H9 (cell line): ENCODE measurements around the gene PABPN1. TPM values are rescaled to one million over a fixed set of nuclear protein-coding genes. Genes with fewer than 3 reads are reported as not detected.

Experiments used
- DNase-seq: peaks from one replicate; pipeline ENCODE4 v3.0.0-alpha.2; 2017
- H2AFZ ChIP-seq: one replicate; pipeline ENCODE4 v1.6.1; 2013; ENCODE audit warnings: mild to moderate bottlenecking, low read length, control low read depth, moderate library complexity
- H2AK5ac ChIP-seq: 2 replicates; pipeline ENCODE4 v1.6.1; 2013; ENCODE audit warnings: low read length, control low read depth, mixed read lengths; ENCODE audit not compliant: insufficient read length
- H2BK120ac ChIP-seq: one replicate; pipeline ENCODE4 v1.6.1; 2013; ENCODE audit warnings: low read depth, mild to moderate bottlenecking, low read length, control low read depth, inconsistent platforms; ENCODE audit not compliant: poor library complexity, severe bottlenecking
- H2BK12ac ChIP-seq: 2 replicates; pipeline ENCODE4 v1.6.1; 2013; ENCODE audit warnings: low read length, control low read depth, mixed read lengths, low read depth; ENCODE audit not compliant: insufficient read length
- H2BK15ac ChIP-seq: 2 replicates; pipeline ENCODE4 v1.6.1; 2013; ENCODE audit warnings: low read depth, low read length, control low read depth
- H2BK20ac ChIP-seq: one replicate; pipeline ENCODE4 v1.6.1; 2013; ENCODE audit warnings: low read depth, mild to moderate bottlenecking, low read length, control low read depth, inconsistent platforms; ENCODE audit not compliant: poor library complexity, severe bottlenecking
- H2BK5ac ChIP-seq: 2 replicates; pipeline ENCODE4 v1.6.1; 2013; ENCODE audit warnings: low read length, control low read depth, mixed read lengths; ENCODE audit not compliant: insufficient read length
- H3K14ac ChIP-seq: 2 replicates; pipeline ENCODE4 v1.6.1; 2013; ENCODE audit warnings: low read length, control low read depth; ENCODE audit not compliant: insufficient read depth
- H3K18ac ChIP-seq: 2 replicates; pipeline ENCODE4 v1.6.1; 2013; ENCODE audit warnings: low read depth, mild to moderate bottlenecking, mixed read lengths, low read length, control low read depth; ENCODE audit not compliant: insufficient read length
- H3K23ac ChIP-seq: 2 replicates; pipeline ENCODE4 v1.6.1; 2013; ENCODE audit warnings: low read length, control low read depth, mixed read lengths, low read depth; ENCODE audit not compliant: insufficient read length
- H3K23me2 ChIP-seq: 2 replicates; pipeline ENCODE4 v1.6.1; 2013; ENCODE audit warnings: low read depth, mild to moderate bottlenecking, mixed read lengths, low read length, control low read depth; ENCODE audit not compliant: insufficient read length, poor library complexity, severe bottlenecking
- H3K27ac ChIP-seq: 2 replicates; pipeline ENCODE4 v1.5.1; 2013; ENCODE audit warnings: low read length, control low read depth, mixed read lengths, low read depth; ENCODE audit not compliant: insufficient read length
- H3K27me3 ChIP-seq: 2 replicates; pipeline ENCODE4 v1.6.1; 2013; ENCODE audit warnings: low read length, control low read depth, inconsistent platforms; ENCODE audit not compliant: insufficient read depth
- H3K4ac ChIP-seq: 2 replicates; pipeline ENCODE4 v1.6.1; 2013; ENCODE audit warnings: low read depth, mild to moderate bottlenecking, control low read depth, inconsistent platforms, low read length, moderate library complexity
- H3K4me1 ChIP-seq: 2 replicates; pipeline ENCODE4 v1.6.1; 2013; ENCODE audit warnings: low read length, control low read depth, inconsistent platforms; ENCODE audit not compliant: insufficient read depth
- H3K4me2 ChIP-seq: 2 replicates; pipeline ENCODE4 v1.6.1; 2013; ENCODE audit warnings: low read length, control low read depth, mixed read lengths; ENCODE audit not compliant: insufficient read length, insufficient read depth
- H3K56ac ChIP-seq: 2 replicates; pipeline ENCODE4 v1.6.1; 2013; ENCODE audit warnings: low read depth, mild to moderate bottlenecking, mixed read lengths, low read length, control low read depth; ENCODE audit not compliant: insufficient read length
- H3K79me1 ChIP-seq: 2 replicates; pipeline ENCODE4 v1.6.1; 2013; ENCODE audit warnings: low read depth, mild to moderate bottlenecking, moderate library complexity, low read length, control low read depth, inconsistent platforms; ENCODE audit not compliant: insufficient read depth, poor library complexity, severe bottlenecking
- H3K79me2 ChIP-seq: 2 replicates; pipeline ENCODE4 v1.6.1; 2013; ENCODE audit warnings: low read length, control low read depth, inconsistent platforms; ENCODE audit not compliant: insufficient read depth
- H3K9ac ChIP-seq: 2 replicates; pipeline ENCODE4 v1.6.1; 2013; ENCODE audit warnings: low read length, control low read depth, mixed read lengths; ENCODE audit not compliant: insufficient read length; ENCODE audit errors: extremely low read depth
- H3K9me3 ChIP-seq: one replicate; pipeline ENCODE4 v1.6.1; 2013; ENCODE audit warnings: low read depth, low read length, inconsistent platforms; ENCODE audit not compliant: control insufficient read depth
- H3T11ph ChIP-seq: one replicate; pipeline ENCODE4 v1.6.1; 2013; ENCODE audit warnings: mild to moderate bottlenecking, low read length, control low read depth, inconsistent platforms
- H4K20me1 ChIP-seq: one replicate; pipeline ENCODE4 v1.6.1; 2013; ENCODE audit not compliant: control insufficient read depth, insufficient read length, insufficient read depth
- H4K5ac ChIP-seq: 2 replicates; pipeline ENCODE4 v1.6.1; 2013; ENCODE audit warnings: low read depth, mild to moderate bottlenecking, mixed read lengths, low read length, control low read depth; ENCODE audit not compliant: insufficient read length
- H4K8ac ChIP-seq: replicated peaks from 2 replicates; pipeline ENCODE4 v1.6.1; 2013; ENCODE audit warnings: low read length, control low read depth, mixed read lengths, low read depth; ENCODE audit not compliant: insufficient read length
- H4K91ac ChIP-seq: 2 replicates; pipeline ENCODE4 v1.6.1; 2013; ENCODE audit warnings: low read depth, mild to moderate bottlenecking, moderate library complexity, mixed read lengths, low read length, control low read depth; ENCODE audit not compliant: insufficient read length
- H3K27ac Mint-ChIP-seq, 3 experiments: 2 replicates in 2 of 3; 3 replicates in 1 of 3; pipeline ENCODE4 v1.8.0; 2020 to 2021; ENCODE audit warnings: mixed read lengths in 3 of 3, mild to moderate bottlenecking in 1 of 3, moderate library complexity in 1 of 3
- H3K27me3 Mint-ChIP-seq: 2 replicates; pipeline ENCODE4 v1.8.0; 2021; ENCODE audit warnings: low read depth, mild to moderate bottlenecking, moderate library complexity, mixed read lengths
- H3K36me3 Mint-ChIP-seq, 3 experiments: 2 replicates in 2 of 3; 3 replicates in 1 of 3; pipeline ENCODE4 v1.8.0; 2020 to 2021; ENCODE audit warnings: low read depth in 3 of 3, mixed read lengths in 3 of 3; ENCODE audit not compliant: insufficient read depth in 1 of 3
- H3K4me1 Mint-ChIP-seq, 2 experiments: 2 replicates each; pipeline ENCODE4 v1.8.0; 2020; ENCODE audit warnings: mixed read lengths in 2 of 2
- H3K4me3 Mint-ChIP-seq, 2 experiments: 2 replicates in 1 of 2; 3 replicates in 1 of 2; pipeline ENCODE4 v1.8.0; 2020 to 2021; ENCODE audit warnings: mild to moderate bottlenecking in 2 of 2, mixed read lengths in 2 of 2, moderate library complexity in 1 of 2
- H3K9me3 Mint-ChIP-seq, 2 experiments: 2 replicates in 1 of 2; 3 replicates in 1 of 2; pipeline ENCODE4 v1.8.0; 2020; ENCODE audit warnings: mild to moderate bottlenecking in 2 of 2, mixed read lengths in 2 of 2, moderate library complexity in 1 of 2
- WGBS: extraction: QIAGEN DNeasy Blood & Tissue Kit; methylation state at CpG from one replicate; pipeline ENCODE4 v1.1.7; 2013; ENCODE audit warnings: missing lambda C conversion rate, low lambda C conversion rate, mixed read lengths; ENCODE audit not compliant: insufficient read length; ENCODE audit errors: extremely low coverage; 5-methylcytosine and 5-hydroxymethylcytosine counted together
- long read RNA-seq: library from polyadenylated mRNA; unstranded; transcript quantifications from one replicate; pipeline ENCODE4 v2.0.0, GENCODE V29; 2020
- total RNA-seq: library from RNA; stranded (reverse); gene quantifications from 2 replicates; pipeline ENCODE4 v1.2.1, GENCODE V29; 2021
- TF ChIP-seq, protein P1 (sequence below): fragments of 200-600 bp; sonication (generic); conservative IDR thresholded peaks from 3 replicates; pipeline ENCODE4 v1.8.0; 2021; ENCODE audit warnings: antibody characterized with exemption, mild to moderate bottlenecking

PABPN1 gene, protein sequence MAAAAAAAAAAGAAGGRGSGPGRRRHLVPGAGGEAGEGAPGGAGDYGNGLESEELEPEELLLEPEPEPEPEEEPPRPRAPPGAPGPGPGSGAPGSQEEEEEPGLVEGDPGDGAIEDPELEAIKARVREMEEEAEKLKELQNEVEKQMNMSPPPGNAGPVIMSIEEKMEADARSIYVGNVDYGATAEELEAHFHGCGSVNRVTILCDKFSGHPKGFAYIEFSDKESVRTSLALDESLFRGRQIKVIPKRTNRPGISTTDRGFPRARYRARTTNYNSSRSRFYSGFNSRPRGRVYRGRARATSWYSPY
- 331 and 333 TPM in 2 replicates for total RNA-seq
- long read RNA-seq, transcript PABPN1-207 (6 exons, 1,220 nt): minor isoform, 6 of 35 reads
- long read RNA-seq, transcript PABPN1-208 (5 exons, 778 nt): major isoform, 13 of 35 reads
- long read RNA-seq, partial matches to known transcripts: 2 of 35 reads
- long read RNA-seq, other reads (novel, unspliced or antisense): 12 of 35 reads

DNA sequence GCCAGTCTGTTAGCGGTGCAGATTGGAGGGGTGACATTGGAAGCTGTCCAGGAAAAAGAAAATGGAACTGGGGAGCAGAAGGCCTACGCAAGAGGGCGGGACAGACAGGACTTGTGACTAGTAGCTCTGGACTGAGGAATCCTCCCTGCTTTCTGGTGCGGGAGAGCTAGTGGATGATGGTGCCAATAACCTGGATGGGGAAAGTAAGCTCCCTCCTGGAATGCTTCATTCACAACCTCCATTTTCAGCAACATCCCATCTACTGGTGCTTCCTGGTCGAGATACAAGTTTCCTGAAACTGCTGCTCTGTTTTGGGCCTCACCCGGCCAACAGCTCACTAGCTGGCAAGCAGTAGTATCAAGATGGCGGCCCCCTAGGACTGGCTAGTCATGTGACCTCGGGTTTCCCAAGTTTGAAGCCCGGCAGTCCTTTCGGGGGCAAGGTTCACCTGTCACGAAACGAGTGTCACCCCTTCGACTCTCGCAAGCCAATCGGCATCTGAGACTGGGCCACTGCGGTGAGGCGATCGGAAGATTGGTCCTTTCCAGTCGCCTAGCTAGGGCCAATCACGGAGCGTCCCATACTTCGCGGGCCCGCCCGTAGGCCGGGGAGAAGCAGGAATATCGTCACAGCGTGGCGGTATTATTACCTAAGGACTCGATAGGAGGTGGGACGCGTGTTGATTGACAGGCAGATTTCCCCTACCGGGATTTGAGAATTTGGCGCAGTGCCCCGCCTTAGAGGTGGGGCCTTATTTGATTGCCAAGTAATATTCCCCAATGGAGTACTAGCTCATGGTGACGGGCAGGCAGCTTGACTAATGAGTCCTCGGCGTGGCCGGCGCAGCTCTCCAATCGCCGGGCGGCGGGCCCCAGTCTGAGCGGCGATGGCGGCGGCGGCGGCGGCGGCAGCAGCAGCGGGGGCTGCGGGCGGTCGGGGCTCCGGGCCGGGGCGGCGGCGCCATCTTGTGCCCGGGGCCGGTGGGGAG is at the start of gene PABPN1:
PABPN1 (plus strand) TSS at position 874 of the 988 bp plus-strand sequence; CDS start at position 887, 13 bp downstream.
- peak within 1 kb of the TSS; percentile 94 for H3K4me2 ChIP-seq
- H3K79me1 ChIP-seq: peaks cover 4% of the 10 kb centered on the region
- H3K27me3 ChIP-seq: no peaks in the 10 kb centered on the region
- H3K4ac ChIP-seq: no peak within 1 kb of the TSS; the same call in 1 of the 2 replicates
- no peak within 1 kb of the TSS for H2AFZ ChIP-seq
- no peak within 1 kb of the TSS for H2BK12ac ChIP-seq
- Mint-ChIP-seq H3K36me3 (peaks cover 34 to 46% (median 44%) of the 10 kb centered on the region in 3 experiments), H3K4me1 (peaks cover 22 to 28% of the 10 kb centered on the region in 2 experiments), H3K4me3 (peak within 1 kb of the TSS; percentile 95 to 97), H3K9me3 (no peaks in the 10 kb centered on the region; a peak in 1 of 5 replicates), H3K27me3 (no peaks in the 10 kb centered on the region), H3K27ac (peak within 1 kb of the TSS; percentile 99)
- no CpG with 5 or more reads among the region's 63 CpGs for WGBS
- no peak within 1 kb of the TSS for H2BK15ac ChIP-seq
- peak; percentile 100 for DNase-seq
- peak within 1 kb of the TSS; percentile 83 for H3K18ac ChIP-seq
- H2BK120ac ChIP-seq: peak within 1 kb of the TSS; percentile 91
- H3K4me1 ChIP-seq: peaks cover 3% of the 10 kb centered on the region; the same call in 1 of the 2 replicates
- H4K5ac ChIP-seq: peak within 1 kb of the TSS; percentile 92
- H2AK5ac ChIP-seq: no peak within 1 kb of the TSS
- peak within 1 kb of the TSS; percentile 97 for H3K9ac ChIP-seq
- peak within 1 kb of the TSS; percentile 14 for H4K91ac ChIP-seq
- H4K20me1 ChIP-seq: no peaks in the 10 kb centered on the region
- peak within 1 kb of the TSS; percentile 87 for H3K14ac ChIP-seq
- H3K23ac ChIP-seq: no peak within 1 kb of the TSS
- H3K56ac ChIP-seq: no peak within 1 kb of the TSS
- H3K9me3 ChIP-seq: no peaks in the 10 kb centered on the region
- peak within 1 kb of the TSS; percentile 19 for H4K8ac ChIP-seq
- peaks cover 13% of the 10 kb centered on the region for H3K23me2 ChIP-seq
- H3K79me2 ChIP-seq: peaks cover 10% of the 10 kb centered on the region; the same call in 1 of the 2 replicates
- no peak within 1 kb of the TSS for H3T11ph ChIP-seq
- peak within 1 kb of the TSS; percentile 13 for H2BK5ac ChIP-seq
- TF ChIP-seq, protein P1, sequence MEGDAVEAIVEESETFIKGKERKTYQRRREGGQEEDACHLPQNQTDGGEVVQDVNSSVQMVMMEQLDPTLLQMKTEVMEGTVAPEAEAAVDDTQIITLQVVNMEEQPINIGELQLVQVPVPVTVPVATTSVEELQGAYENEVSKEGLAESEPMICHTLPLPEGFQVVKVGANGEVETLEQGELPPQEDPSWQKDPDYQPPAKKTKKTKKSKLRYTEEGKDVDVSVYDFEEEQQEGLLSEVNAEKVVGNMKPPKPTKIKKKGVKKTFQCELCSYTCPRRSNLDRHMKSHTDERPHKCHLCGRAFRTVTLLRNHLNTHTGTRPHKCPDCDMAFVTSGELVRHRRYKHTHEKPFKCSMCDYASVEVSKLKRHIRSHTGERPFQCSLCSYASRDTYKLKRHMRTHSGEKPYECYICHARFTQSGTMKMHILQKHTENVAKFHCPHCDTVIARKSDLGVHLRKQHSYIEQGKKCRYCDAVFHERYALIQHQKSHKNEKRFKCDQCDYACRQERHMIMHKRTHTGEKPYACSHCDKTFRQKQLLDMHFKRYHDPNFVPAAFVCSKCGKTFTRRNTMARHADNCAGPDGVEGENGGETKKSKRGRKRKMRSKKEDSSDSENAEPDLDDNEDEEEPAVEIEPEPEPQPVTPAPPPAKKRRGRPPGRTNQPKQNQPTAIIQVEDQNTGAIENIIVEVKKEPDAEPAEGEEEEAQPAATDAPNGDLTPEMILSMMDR: no peak
- H3K27ac ChIP-seq: peak within 1 kb of the TSS; percentile 94
- no peak within 1 kb of the TSS for H2BK20ac ChIP-seq
